HG02943 (cell line): ENCODE data around the gene ZIC4.
A peak's percentile ranks its signal among the peaks of the same experiment; 100 is the strongest.

Experiments used
- ATAC-seq: cut with Tn5 transposase; IDR thresholded peaks from one replicate; pipeline ENCODE4 v1.9.1; 2021; ENCODE audit warnings: mild to moderate bottlenecking, low read depth, moderate library complexity; ENCODE audit not compliant: unreplicated experiment

Gene ZIC4

DNA sequence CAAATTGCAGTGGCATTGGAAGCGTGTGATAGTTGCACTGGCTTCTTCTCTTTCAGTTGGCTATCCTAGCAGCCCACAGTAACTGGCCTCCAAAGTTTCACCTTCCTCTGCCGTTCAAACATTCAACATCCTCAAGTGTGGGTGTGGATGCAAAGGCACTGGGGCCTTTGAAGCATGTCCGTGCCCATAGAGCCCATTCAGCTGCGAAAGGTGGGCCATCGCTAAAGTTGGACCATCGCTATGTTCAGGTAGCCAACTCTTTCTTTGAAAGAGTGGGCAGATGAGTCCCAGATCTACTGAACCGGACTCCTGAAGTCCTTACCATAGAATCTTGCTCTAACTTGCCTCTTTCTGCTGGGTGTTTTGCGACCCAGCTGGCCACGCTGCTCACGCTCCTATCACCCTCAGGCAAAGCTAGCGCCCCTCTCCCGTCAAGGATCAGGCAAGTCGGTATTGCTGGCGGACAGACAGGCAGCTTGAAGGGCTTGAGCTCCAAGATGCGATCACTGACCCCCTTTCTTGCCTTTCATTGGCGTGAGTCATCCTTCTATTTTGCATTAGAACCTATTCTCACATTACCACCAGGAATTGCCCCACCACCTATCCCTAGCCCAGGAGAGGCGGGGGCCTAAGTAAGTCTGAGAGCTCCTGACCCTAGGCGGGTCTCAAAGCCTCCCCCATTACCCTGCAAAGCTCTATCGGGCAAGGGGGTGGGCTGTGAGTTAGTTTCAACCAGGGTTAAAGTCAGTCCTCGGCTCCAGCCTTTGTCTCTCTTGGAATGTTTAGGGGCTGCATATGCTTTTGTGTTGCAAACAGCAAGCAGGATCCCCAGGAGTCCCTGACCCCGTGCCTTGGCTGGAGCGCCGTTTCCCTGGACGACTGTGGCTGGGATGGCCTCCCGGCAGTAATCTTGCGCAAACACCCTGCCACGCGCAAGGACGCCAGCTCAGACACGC is 28.7 kb downstream of the ZIC4 start:
- no peak for ATAC-seq

DNA sequence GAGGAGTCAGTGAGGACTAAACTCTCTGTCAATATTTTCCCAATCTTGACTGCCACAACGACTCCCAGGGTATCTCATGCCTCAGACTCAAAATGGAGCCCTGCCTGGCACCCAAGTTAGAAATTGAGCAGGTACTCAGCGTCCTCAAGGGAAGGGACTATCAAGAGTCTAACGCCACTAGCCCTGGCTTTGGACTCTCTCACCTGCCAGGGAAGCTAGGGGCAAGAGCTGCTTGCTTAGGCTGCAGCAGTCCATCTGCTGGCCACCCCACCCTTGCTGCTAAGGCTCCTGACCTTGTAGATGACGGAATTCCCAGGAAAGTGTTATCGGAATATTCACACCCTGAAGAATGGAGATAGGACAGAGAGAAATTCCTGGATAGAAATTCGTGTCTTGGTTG is 33.0 kb downstream of the ZIC4 start:
- ATAC-seq = no peak

DNA sequence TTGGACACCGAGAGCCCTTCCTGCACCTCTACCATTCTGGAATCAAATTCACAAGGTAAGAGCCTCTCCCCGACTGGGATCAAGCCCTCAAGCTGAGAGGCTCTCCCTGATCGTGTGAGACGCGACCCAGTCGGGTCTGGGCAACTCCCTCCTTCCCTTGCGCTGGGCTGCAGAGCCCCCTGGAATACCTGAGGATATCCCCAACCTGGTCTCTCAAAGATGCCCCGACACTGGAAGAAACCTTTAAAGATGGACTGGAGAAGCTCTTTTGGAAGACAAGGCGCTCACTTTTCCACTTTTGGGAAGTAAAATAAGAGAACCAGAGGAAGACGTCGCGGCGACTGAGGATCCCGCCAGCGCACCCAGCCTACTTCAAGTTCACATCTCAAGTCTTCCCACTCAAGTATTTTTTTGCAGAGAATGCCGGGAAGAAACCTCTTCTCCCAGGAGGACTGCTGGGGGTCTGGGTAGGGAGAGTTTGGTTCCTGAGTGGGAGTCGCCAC is 33.8 kb downstream of the ZIC4 start:
- no peak for ATAC-seq

DNA sequence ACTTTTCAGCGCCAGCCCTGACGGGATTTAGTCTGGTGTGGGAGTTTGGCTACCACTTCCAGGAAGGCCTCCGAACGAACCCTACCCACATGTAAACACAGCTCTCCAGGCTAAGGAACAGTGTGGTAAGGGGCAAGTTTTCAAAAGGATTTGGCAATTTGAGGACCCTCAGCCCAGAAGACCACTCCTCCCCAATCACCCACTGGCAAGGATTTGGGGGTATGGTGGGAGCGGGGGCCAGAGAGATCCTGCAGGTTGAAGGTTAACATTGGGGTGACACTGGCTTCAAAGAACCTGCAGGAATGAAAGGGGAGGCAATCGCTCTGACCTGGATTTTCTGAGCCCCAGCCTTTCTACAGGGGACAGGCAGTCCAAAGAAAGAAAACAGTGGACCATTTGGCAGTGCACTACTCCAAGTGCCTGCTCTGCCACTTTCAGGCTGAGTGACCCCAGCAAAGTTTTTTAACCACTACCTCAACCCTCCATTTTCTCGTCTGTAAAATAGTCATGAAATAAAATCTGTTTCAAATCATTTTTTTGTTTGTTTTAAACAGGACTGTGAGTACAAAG is 34.5 kb downstream of the ZIC4 start:
- no peak for ATAC-seq

DNA sequence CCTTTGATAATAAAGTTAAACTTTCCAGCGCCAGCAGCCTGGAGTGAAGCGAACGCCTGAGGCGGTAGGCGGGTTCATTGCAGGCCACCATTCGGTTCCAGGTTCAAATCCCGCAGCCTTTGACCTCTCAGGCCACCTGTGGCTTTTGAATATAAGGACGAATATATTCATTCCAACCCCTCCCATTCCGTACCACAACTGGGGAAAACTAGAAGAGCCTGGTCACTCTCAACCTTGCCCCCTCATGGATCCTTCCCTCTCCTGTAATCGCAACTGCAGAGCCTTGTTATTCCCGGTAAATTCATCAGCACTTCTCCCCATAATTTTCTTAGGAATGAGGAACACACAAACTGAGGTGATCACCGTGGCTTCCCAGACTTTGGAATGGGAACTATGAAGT is 35.2 kb downstream of the ZIC4 start:
- ATAC-seq = no peak

DNA sequence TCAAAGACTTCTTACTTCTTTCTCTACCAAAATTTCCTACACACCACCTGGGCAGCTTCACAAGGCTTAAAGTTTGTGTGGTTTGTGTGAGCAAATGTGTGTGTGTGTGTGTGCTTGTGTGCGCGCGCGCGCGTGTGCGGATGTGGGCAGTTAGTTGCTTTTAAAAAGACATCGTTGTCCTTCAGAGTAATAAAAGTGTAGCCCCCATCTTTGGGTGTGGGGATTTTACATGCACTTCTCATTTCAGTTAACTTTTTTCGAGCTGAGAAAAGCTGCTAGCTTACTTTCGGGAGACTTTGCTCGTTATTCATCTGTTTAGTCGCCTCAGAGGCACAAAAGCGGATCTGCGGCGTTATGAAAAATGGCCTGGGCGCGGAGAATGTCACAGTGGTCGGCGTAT is 36.0 kb downstream of the ZIC4 start:
- no peak for ATAC-seq

DNA sequence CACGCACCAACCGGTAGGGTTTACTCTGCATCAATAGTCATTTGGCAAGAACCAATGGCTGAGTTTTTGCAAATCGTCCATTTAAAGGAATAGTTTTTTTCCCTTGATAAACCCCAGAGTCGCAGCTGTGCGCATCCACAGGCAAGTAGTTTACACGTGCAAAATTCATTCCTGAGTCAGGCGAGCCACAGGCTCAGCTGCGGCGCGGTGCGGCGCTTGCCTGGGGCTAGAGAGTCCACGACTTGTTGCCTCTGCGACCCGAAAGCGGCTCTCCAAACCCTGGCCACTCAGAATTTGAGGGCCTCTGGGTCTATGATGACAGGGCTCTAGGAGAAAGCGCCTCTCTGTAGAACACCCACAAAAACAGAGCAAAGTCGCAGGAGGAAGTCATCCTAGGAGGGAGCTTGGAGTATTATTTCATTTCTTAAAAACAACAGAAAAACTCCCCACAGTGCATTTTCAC is 36.7 kb downstream of the ZIC4 start:
- ATAC-seq = no peak

DNA sequence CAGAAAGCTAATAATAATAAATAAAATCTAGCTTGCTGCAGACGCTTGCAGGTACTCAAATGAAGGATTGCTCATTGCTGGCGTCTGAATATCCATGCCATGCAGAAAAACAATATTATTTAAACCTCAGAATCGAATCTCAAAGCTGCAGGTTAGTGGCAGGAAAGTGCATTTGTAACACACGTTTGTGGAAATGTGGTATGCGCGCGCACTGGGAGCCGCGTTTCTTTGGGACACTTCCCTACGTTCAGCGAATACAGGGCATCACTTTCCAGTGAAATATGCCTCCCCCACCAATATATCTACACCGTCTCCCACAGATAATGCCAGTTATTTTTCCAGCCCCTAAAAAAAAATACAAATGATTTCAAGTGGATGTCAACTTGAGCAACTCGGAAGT is 37.1 kb downstream of the ZIC4 start:
- no peak for ATAC-seq

DNA sequence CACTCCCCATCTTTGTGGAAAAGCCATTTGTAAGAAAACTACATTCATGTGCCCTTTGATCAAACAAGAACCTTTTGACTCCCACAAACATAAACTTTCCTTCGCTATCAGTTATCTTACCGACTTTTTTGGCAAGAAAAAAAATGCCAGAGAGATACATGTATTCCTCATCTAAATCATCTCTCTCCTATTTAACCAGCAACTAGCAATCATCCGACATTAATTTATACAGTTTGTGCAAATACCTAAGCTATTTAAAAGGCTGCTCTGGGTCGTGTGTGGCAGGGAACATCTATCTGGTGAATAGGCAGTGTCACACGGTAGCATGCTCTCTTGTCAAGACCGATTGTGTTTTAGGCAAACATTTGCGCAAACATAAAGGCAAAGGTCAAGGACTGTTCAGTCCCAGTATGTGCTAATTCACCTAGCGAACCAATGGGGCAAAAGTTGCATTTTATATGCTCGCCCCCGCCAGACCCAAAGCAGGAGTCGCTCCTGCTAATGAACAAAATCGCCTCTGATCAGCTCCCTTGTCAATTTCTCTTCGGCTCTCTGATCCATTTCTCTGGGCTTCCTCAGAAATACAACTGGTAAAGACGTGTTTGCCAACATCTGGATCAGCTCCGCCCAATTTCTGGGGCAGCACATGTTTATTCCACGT is 37.7 kb downstream of the ZIC4 start:
- ATAC-seq = no peak

DNA sequence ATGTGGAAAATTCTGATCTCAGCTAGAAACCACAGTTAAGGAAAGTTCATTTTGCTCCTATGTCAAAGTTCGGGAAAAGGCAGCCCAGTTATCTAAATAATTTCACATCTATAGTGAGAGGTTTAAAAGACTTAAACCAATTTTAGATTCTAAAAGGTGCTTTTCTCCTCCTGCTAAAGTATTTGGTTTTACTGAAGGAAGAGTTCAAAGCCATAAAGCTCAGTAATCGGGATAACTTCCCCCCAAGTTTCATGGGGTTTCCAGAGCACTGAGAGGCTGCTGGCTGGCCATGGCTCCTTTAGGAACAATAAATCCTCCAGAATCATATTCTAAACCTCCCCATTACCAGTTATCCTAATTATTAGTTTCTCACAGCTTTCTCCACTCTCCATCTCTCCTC is 38.2 kb downstream of the ZIC4 start:
- ATAC-seq = no peak

DNA sequence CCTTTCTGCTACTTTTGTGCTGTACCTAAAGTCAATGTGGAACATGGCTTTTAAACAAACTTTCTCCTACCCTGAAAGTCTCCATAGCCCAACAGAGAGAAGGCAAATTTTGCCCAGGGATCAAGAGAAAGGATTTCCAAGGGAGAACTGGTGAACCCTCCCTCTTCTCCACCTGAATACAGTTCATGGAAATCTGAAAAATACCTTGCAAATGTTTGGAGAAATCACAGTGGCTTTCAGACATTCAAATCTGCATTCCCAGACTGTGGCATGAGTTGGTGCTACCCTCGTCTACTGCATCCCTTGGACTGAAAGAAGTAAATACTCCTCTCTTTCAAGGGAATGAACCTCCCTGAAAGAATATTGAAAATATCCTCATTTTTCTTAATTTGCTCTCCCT is 38.7 kb downstream of the ZIC4 start:
- no peak for ATAC-seq

DNA sequence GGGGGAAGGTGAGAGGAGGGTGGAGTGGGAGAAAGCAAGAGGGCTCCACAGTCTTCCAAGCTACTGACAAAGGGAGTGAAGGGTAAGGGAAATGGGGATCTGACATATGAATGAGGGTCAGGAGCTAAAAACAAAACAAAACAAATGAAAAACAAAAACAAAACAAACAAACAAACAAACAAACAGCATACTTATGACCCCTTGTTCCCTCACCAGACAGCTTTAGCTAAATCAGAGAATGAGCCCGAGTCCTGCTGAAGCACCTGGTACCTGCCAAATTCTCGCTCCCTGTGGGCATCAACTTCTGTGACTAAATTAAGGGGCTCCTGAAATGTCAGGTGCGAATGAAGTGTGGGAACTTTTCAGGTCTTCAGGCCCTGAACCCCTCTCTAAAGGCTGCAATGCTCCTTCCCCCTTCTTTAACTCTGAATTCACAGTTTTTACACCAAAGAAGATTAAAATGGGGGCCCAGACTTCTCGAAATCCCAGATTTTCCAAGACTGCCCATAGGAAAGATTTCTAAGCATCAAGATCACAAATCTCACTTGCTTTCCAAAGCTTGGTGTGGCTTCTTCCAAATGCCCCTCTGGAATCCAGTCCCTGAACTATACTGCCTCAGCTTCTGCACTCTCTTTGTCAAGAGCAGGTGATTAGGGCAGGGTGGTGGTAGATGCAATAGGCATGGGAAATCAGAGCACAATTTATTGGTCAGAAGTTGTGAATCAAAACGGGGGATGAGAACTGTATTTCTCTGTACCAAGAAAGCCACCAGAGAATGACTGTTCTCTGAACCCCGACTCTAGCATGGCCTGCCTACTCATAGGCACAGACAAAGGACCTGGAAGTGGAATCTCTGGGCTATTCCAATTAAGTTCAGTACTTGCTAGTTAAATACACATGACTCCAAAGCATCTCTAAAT is 40.9 kb downstream of the ZIC4 start:
- no peak for ATAC-seq

DNA sequence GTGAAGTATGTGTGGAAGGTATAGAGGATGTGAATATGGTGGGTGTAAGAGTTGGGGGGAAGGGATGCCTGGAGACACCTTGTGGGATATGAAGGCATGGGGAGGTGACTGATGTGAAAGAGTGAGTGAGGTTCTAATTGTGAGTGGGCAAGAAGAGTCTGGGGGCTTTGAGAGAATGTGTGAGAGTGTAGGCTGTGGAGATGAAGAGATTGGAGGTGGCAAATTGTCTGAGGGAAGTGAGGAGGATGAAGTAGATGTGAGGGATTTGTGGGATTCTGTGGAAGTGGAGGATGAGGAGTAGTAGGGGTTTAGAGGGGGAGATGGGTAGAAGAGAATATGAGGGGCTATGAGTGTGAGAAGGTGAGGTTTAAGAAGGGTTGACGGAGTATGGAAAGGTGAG is 41.6 kb downstream of the ZIC4 start:
- no peak for ATAC-seq

DNA sequence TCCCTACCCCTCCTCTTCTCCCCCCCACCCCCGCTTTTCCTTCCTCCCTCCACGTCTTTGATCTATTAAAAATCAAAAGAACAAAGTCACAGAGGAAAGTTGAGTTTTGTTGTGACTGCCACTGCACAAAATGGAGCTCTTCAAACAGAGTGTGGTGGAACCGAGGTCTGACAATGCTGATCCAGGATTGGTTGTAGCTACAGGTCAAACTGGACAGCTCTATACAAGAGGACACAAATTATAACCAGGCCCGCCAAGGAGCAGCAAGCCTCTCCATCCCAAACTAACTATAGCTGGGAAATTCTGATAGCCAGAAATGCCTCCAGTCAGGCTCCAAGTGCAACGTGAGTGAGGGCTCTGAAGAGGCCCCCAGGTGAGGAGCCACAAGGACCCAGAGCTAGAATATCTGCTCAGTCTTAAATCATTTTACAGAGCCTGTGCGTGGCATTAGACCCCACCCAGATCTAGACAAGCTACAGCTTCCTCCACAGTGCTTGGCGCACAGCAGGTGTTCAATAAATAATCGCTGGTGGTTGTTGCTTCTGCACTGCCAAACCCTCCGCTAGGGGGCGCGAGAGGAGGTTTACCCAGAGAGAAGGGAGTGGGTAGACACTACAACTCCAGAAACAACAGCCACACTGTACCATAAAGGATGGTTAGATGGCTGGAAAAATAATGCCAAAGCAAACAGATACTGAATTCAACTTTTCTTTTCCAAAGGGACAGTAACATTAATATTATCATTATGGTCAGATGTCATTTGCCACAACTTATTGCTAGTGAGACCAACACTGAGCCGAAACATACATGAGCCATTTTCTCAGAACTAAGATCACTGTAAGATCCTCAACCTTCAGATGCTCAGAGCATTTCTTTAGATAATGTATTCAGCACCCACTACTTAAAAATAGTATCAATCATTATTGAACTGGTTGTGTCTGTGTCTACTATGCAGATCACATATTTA is 44.6 kb downstream of the ZIC4 start:
- ATAC-seq = peak; percentile 62

DNA sequence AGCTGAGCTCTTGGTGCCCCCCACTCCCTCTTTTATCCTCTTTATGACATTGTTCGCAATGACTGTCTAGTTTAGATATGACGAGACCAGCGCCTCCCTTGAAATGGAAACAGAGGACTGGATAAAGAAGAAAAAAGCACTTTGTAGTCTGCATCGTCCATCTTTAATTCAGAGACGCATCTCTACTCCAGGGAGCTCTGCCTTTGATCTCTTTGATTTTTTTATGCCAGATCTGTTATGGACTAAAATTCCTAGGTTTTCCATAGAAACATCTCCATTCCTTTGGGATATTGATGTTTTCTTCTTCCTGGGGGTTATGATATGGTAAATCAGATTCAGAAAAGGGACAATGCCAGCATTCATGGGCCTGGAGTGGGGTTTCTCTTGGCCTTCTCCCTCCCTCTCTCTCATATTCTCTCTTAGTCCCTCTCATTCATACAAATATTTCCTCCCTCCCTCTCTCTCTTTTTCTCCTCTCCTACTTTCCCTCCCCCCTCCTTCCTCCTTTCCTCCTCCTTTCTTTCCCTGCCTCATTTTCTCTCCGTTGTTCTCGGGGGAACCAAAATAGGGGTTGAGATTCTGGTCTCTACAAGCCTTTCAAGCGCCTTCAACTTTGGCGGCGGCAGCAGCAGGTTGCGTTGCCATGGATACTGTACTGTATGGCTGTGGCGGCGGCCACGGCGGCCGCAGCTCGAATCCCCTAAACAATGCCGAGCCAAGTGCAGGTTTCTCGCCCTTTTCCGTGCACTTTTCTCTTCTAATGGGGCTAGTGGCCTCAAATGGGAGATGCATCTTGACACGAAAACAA is 45.5 kb downstream of the ZIC4 start:
- ATAC-seq = no peak

DNA sequence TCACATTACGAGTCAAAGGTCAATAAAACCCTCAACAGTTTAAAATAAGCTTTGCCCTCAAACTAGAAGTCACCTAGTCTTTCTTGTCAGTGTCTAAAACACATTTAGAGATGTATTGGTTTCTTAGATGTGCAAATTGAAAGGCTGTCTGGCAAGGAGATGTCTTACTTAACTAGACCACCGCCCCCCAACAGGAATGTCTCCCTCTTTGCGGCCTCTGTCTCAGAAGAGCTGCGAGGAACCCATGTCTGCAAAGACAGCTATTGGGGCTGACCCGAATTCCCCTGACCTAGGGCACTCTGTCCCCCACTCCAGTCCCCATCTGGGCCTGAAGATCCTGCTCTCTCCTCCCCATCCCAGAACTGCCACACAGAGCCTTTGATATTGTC is 46.3 kb downstream of the ZIC4 start:
- ATAC-seq = no peak

DNA sequence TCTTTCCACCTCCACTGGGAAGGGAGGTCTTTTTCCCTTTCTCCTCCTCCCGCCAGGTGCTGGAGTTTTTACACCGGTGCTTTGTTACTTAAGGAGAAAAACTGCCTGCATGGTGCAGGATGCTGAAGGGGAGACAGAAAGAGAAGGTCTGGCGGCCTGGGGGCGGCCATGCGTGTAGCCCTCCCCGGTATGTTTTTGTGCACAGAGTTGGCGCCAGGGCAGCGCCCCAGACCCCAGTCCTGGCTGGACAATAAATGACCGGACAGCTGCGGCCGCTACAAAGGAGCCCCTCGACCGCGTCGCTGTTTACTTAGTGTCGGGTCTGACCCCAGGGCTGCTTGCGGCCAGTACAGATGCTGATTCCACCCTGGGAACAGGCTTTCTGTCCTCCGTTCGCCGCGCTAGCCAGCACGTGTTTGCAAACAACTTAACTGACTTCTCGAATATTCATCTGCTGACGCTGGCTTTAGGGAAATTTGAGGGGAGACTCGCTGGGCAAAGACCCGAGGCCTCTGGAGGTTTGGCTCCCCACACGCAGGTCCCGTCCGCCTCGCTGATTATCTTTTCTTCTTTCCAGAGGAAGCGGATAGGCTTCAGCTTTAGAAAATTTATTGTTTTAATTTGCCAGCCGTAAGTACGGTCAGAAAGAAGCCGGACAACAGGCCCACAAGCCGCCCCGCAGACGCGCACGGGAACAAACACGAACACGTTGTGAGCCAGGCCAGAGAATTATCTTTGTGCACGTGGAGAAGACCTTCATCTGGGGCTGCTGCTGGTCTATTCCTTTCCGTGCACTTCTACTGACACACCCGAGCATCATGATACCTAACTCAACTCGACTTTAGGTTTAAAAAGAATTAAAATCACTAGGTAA is 46.9 kb downstream of the ZIC4 start:
- no peak for ATAC-seq
